ENCODE results near the gene SDCBP2. TPM values are rescaled to one million over a fixed set of nuclear protein-coding genes. Genes with fewer than 3 reads are reported as not detected.

Gene SDCBP2
- total RNA-seq, 1 donor from 2014 or later, result 2.9 TPM

- Mint-ChIP-seq H3K4me3 (no peak overlapping the region), H3K36me3 (peaks cover 28% of the 10 kb centered on the region), H3K4me1 (peaks cover 6% of the 10 kb centered on the region), H3K9me3 (peaks cover 4% of the 10 kb centered on the region), H3K27me3 (ENCODE audit: low read depth) (no peaks in the 10 kb centered on the region), H3K27ac (no peak overlapping the region)
- no peak for TF ChIP-seq CTCF (IDR thresholded peaks at IDR 0.05; ENCODE audit: unreplicated experiment)
- no peak for DNase-seq (ENCODE audit: low spot score in 2 of 2, unreplicated experiment in 2 of 2)
These were observed 43.0 kb upstream of the SDCBP2 start for GRCh38 chr20:1371830-1372539.

- no peak for TF ChIP-seq CTCF (IDR thresholded peaks at IDR 0.05; ENCODE audit: unreplicated experiment)
- Mint-ChIP-seq H3K4me1 (peaks cover 6% of the 10 kb centered on the region), H3K36me3 (peaks cover 30% of the 10 kb centered on the region), H3K4me3 (no peak overlapping the region), H3K27ac (no peak overlapping the region), H3K27me3 (ENCODE audit: low read depth) (no peaks in the 10 kb centered on the region), H3K9me3 (peaks cover 4% of the 10 kb centered on the region)
- DNase-seq (ENCODE audit: low spot score in 2 of 2, unreplicated experiment in 2 of 2), result no peak
These were observed 42.4 kb upstream of the SDCBP2 start for GRCh38 chr20:1371202-1371782.

GRCh38 chr20:1370548-1371110, 41.7 kb upstream of the SDCBP2 start:
- Mint-ChIP-seq H3K36me3 (peaks cover 31% of the 10 kb centered on the region), H3K27ac (no peak overlapping the region), H3K27me3 (ENCODE audit: low read depth) (no peaks in the 10 kb centered on the region), H3K4me3 (no peak overlapping the region), H3K9me3 (peaks cover 4% of the 10 kb centered on the region), H3K4me1 (peaks cover 6% of the 10 kb centered on the region)
- DNase-seq (ENCODE audit: low spot score in 2 of 2, unreplicated experiment in 2 of 2), result no peak
- no peak for TF ChIP-seq CTCF (IDR thresholded peaks at IDR 0.05; ENCODE audit: unreplicated experiment)

- no peak for TF ChIP-seq CTCF (IDR thresholded peaks at IDR 0.05; ENCODE audit: unreplicated experiment)
- no peak for DNase-seq (ENCODE audit: low spot score in 2 of 2, unreplicated experiment in 2 of 2)
- no peak overlapping the region for H3K27ac Mint-ChIP-seq
- peaks cover 36% of the 10 kb centered on the region for H3K36me3 Mint-ChIP-seq
- H3K9me3 Mint-ChIP-seq, result peaks cover 4% of the 10 kb centered on the region
- H3K27me3 Mint-ChIP-seq (ENCODE audit: low read depth), result no peaks in the 10 kb centered on the region
- peaks cover 4% of the 10 kb centered on the region for H3K4me1 Mint-ChIP-seq
- H3K4me3 Mint-ChIP-seq, result no peak overlapping the region
These were observed 41.0 kb upstream of the SDCBP2 start for GRCh38 chr20:1369970-1370369.

- TF ChIP-seq CTCF (IDR thresholded peaks at IDR 0.05; ENCODE audit: unreplicated experiment), result no peak
- Mint-ChIP-seq H3K27me3 (ENCODE audit: low read depth) (no peaks in the 10 kb centered on the region), H3K36me3 (peaks cover 36% of the 10 kb centered on the region)
These were observed 39.7 kb upstream of the SDCBP2 start for GRCh38 chr20:1368448-1369199.

More at GRCh38 chr20:1368448-1369199, 39.7 kb upstream of the SDCBP2 start:
- Mint-ChIP-seq H3K4me3 (no peak overlapping the region), H3K9me3 (peaks cover 4% of the 10 kb centered on the region), H3K27ac (peak overlapping the region; percentile 39), H3K4me1 (peaks cover 4% of the 10 kb centered on the region)
- DNase-seq (ENCODE audit: low spot score in 2 of 2, unreplicated experiment in 2 of 2), result no peak
